PC-3 (cell line): ENCODE measurements around the gene ENTPD7. TPM values are rescaled to one million over a fixed set of nuclear protein-coding genes. Genes with fewer than 3 reads are reported as not detected.

Experiments used
- ATAC-seq: fragments of 200-7000 bp; cut with Tn5 transposase; 2 replicates; pipeline ENCODE4 v1.9.1; 2020; ENCODE audit warnings: mild to moderate bottlenecking, moderate library complexity
- BruUV-seq: library from RNA; stranded (reverse); fragments of 400-500 nt; replicated peaks from 2 replicates; lab custom pipeline; 2021; lab: Mats Ljungman, UMichigan
- CTCF ChIA-PET: fragments of 300-600 bp; sonication (Branson Sonifier 250); formaldehyde crosslinking; loops from one replicate; lab custom pipeline; 2022; ENCODE audit warnings: antibody characterized with exemption; lab: Charles Lee
- POLR2A ChIA-PET: fragments of 300-600 bp; sonication (Branson Sonifier 250); formaldehyde crosslinking; loops from one replicate; lab custom pipeline; 2022; ENCODE audit warnings: antibody characterized with exemption; ENCODE audit not compliant: unreplicated experiment; lab: Charles Lee
- DNase-seq: peaks from one replicate; pipeline ENCODE4 v3.0.0-alpha.2; 2015
- H2AFZ ChIP-seq: fragments of 300-600 bp; sonication (generic); 2 replicates; pipeline ENCODE4 v1.6.0; 2016; ENCODE audit warnings: antibody characterized with exemption, low read length
- H3F3A ChIP-seq: fragments of 300-600 bp; sonication (generic); one replicate; pipeline ENCODE4 v1.6.0; 2017; ENCODE audit warnings: antibody characterized with exemption, low read length, control low read depth, mild to moderate bottlenecking; ENCODE audit not compliant: unreplicated experiment
- H3K27ac ChIP-seq: fragments of 300-600 bp; sonication (generic); 2 replicates; pipeline ENCODE4 v1.5.1; 2016; ENCODE audit warnings: mild to moderate bottlenecking, low read length
- H3K27me3 ChIP-seq: fragments of 300-600 bp; sonication (generic); 2 replicates; pipeline ENCODE4 v1.6.1; 2016; ENCODE audit warnings: low read length, mixed read lengths
- H3K36me3 ChIP-seq: fragments of 300-600 bp; sonication (generic); 2 replicates; pipeline ENCODE4 v1.6.1; 2016; ENCODE audit warnings: low read depth, mixed run types, low read length, mixed read lengths
- H3K4me1 ChIP-seq: fragments of 300-600 bp; sonication (generic); 2 replicates; pipeline ENCODE4 v1.5.1; 2016; ENCODE audit warnings: low read length; ENCODE audit not compliant: insufficient read depth
- H3K4me2 ChIP-seq: fragments of 300-600 bp; sonication (generic); 2 replicates; pipeline ENCODE4 v1.6.0; 2016; ENCODE audit warnings: low read length
- H3K4me3 ChIP-seq: fragments of 300-600 bp; sonication (generic); 2 replicates; pipeline ENCODE4 v1.5.1; 2016; ENCODE audit warnings: mild to moderate bottlenecking, low read length, mixed read lengths
- H3K79me2 ChIP-seq: fragments of 300-600 bp; sonication (generic); 2 replicates; pipeline ENCODE4 v1.6.1; 2017; ENCODE audit warnings: low read length, mixed read lengths
- H3K9ac ChIP-seq: fragments of 300-600 bp; sonication (generic); 2 replicates; pipeline ENCODE4 v1.6.0; 2016; ENCODE audit warnings: mild to moderate bottlenecking, low read length
- H3K9me2 ChIP-seq: fragments of 300-600 bp; sonication (generic); replicated peaks from 2 replicates; pipeline ENCODE4 v1.6.1; 2016; ENCODE audit warnings: mixed run types, low read length, mixed read lengths
- H3K9me3 ChIP-seq: fragments of 300-600 bp; sonication (generic); 2 replicates; pipeline ENCODE4 v1.6.1; 2016; ENCODE audit warnings: low read length, mixed read lengths
- H4K20me1 ChIP-seq: fragments of 300-600 bp; sonication (generic); 2 replicates; pipeline ENCODE4 v1.6.1; 2016; ENCODE audit warnings: low read length, mixed read lengths
- CTCF ChIP-seq: fragments of 300-600 bp; sonication (generic); conservative IDR thresholded peaks from 2 replicates; pipeline ENCODE4 v1.5.1; 2017; ENCODE audit warnings: antibody characterized with exemption, low read depth, mild to moderate bottlenecking, low read length
- EZH2 ChIP-seq: fragments of 300-600 bp; sonication (generic); IDR thresholded peaks from one replicate; pipeline ENCODE4 v1.6.1; 2017; ENCODE audit warnings: antibody characterized with exemption, mild to moderate bottlenecking, low read length; ENCODE audit not compliant: unreplicated experiment
- EZH2phosphoT487 ChIP-seq: fragments of 300-600 bp; sonication (generic); IDR thresholded peaks from 2 replicates; pipeline ENCODE4 v1.6.1; 2018; ENCODE audit warnings: mild to moderate bottlenecking, antibody characterized with exemption, low read length, borderline replicate concordance
- intact Hi-C: fragments of 100-400 bp; cut with micrococcal nuclease; formaldehyde crosslinking; loops from 2 replicates; pipeline ENCODE4 v1.9.0; 2023
- total RNA-seq: library from RNA; depleted of rRNA; stranded (reverse); fragments of >200 nt; gene quantifications from 2 replicates; pipeline ENCODE4 v1.2.3, GENCODE V29; 2014

The ENTPD7 gene
- total RNA-seq, 1 experiment from 2014 or later: 6.8 TPM

- DNase-seq (peak; percentile 39), ATAC-seq (peak; percentile 37)
- Histone ChIP-seq H3K9me3 (no peaks in the 10 kb centered on the region), H3K9ac (no peak overlapping the region), H2AFZ (no peak overlapping the region), H3K27me3 (no peaks in the 10 kb centered on the region), H3F3A (no peaks in the 10 kb centered on the region), H4K20me1 (no peaks in the 10 kb centered on the region), H3K27ac (peak overlapping the region; percentile 10; the same call in 1 of the 2 replicates), H3K4me1 (peaks cover 17% of the 10 kb centered on the region), H3K36me3 (peaks cover 10% of the 10 kb centered on the region; the same call in 1 of the 2 replicates), H3K79me2 (no peaks in the 10 kb centered on the region), H3K4me3 (no peak overlapping the region), H3K4me2 (no peak overlapping the region), H3K9me2 (no peaks in the 10 kb centered on the region)
- no TSS peak for BruUV-seq
- ChIA-PET CTCF (interaction anchor here (0.6 kb wide), 2 partner anchors 50 to 79 kb away, joined by 3 read pairs; no protein-coding TSS in a partner anchor), POLR2A (no interaction called here)
- intact Hi-C loops: loop anchor here (10.0 kb wide), 1 partner anchor 247 kb away; the partner anchor contains the start of gene GOT1
- TF ChIP-seq CTCF (no peak), EZH2 (no peak), EZH2phosphoT487 (no peak)
These were observed 22.2 kb downstream of the ENTPD7 start for GRCh38 chr10:99681553-99681952.

- H4K20me1 ChIP-seq: no peaks in the 10 kb centered on the region
- no peak for TF ChIP-seq EZH2phosphoT487
- no peak for TF ChIP-seq CTCF
- TF ChIP-seq EZH2: no peak
- CTCF ChIA-PET: interaction anchor here (0.6 kb wide), 2 partner anchors 51 to 79 kb away, joined by 3 read pairs; no protein-coding TSS in a partner anchor
- BruUV-seq: no TSS peak
- H3F3A ChIP-seq: no peaks in the 10 kb centered on the region
- H3K4me2 ChIP-seq: peak overlapping the region; percentile 18; the same call in 1 of the 2 replicates
- peaks cover 17% of the 10 kb centered on the region for H3K4me1 ChIP-seq
- H3K27me3 ChIP-seq: no peaks in the 10 kb centered on the region
- POLR2A ChIA-PET: no interaction called here
- peak; percentile 33 for DNase-seq
- intact Hi-C loops: loop anchor here (2.0 to 10.0 kb wide), 2 partner anchors 23 to 247 kb away; partner anchors contain the start of genes ENTPD7 and GOT1
- no peaks in the 10 kb centered on the region for H3K9me3 ChIP-seq
- peak; percentile 76 for ATAC-seq
- no peaks in the 10 kb centered on the region for H3K9me2 ChIP-seq
- H3K9ac ChIP-seq: no peak overlapping the region
- no peaks in the 10 kb centered on the region for H3K79me2 ChIP-seq
- no peak overlapping the region for H2AFZ ChIP-seq
- H3K36me3 ChIP-seq: peaks cover 10% of the 10 kb centered on the region; the same call in 1 of the 2 replicates
- H3K27ac ChIP-seq: 0 out of 2 replicates have a peak overlapping the region, but pooled peaks have one; percentile 10
- H3K4me3 ChIP-seq: no peak overlapping the region
These were observed 22.7 kb downstream of the ENTPD7 start for GRCh38 chr10:99682032-99682431.

GRCh38 chr10:99682752-99683151 is 23.4 kb downstream of the ENTPD7 start:
- Histone ChIP-seq H3K79me2 (no peaks in the 10 kb centered on the region), H3K9ac (no peak overlapping the region), H4K20me1 (no peaks in the 10 kb centered on the region), H3K27ac (no peak overlapping the region), H3F3A (no peaks in the 10 kb centered on the region), H2AFZ (no peak overlapping the region), H3K9me2 (no peaks in the 10 kb centered on the region), H3K36me3 (peaks cover 10% of the 10 kb centered on the region; the same call in 1 of the 2 replicates), H3K4me1 (peaks cover 17% of the 10 kb centered on the region), H3K27me3 (no peaks in the 10 kb centered on the region), H3K4me2 (no peak overlapping the region), H3K4me3 (no peak overlapping the region), H3K9me3 (no peaks in the 10 kb centered on the region)
- no peak for TF ChIP-seq EZH2
- peak; percentile 43; the same call in 1 of the 2 replicates for TF ChIP-seq CTCF
- intact Hi-C loops: loop anchor here (1.0 to 10.0 kb wide), 3 partner anchors 24 to 248 kb away; partner anchors contain the start of genes ENTPD7 and GOT1
- ChIA-PET CTCF (interaction anchor here (0.5 kb wide), 1 partner anchor 51 kb away, joined by 3 read pairs; no protein-coding TSS in a partner anchor), POLR2A (interaction anchor here (0.6 kb wide), 1 partner anchor 29 kb away, joined by 5 read pairs; no protein-coding TSS in a partner anchor)
- no TSS peak for BruUV-seq
- DNase-seq (peak; percentile 36), ATAC-seq (peak; percentile 71)
